GM18526 (cell line): Measurements from ENCODE around the gene KAZN.

Source experiments
- POLR2A ChIP-seq: IDR thresholded peaks from 3 replicates; pipeline ENCODE4 v1.6.1; 2011; ENCODE audit not compliant: insufficient read length; ENCODE audit errors: extremely low read depth

KAZN gene

GRCh38 chr1:14741532-14741931, 143.0 kb downstream of the KAZN start:
- TF ChIP-seq POLR2A: no peak

- no peak for TF ChIP-seq POLR2A
Measured at GRCh38 chr1:14742181-14742980, 143.9 kb downstream of the KAZN start.

GRCh38 chr1:14743368-14743767, 144.9 kb downstream of the KAZN start:
- no peak for TF ChIP-seq POLR2A

GRCh38 chr1:14745001-14745720, 146.7 kb downstream of the KAZN start:
- no peak for TF ChIP-seq POLR2A

GRCh38 chr1:14745789-14746188, 147.3 kb downstream of the KAZN start:
- TF ChIP-seq POLR2A: no peak

- no peak for TF ChIP-seq POLR2A
Measured at GRCh38 chr1:14746393-14746792, 147.9 kb downstream of the KAZN start.

- no peak for TF ChIP-seq POLR2A
Measured at GRCh38 chr1:14748151-14748550, 149.7 kb downstream of the KAZN start.

- no peak for TF ChIP-seq POLR2A
Measured at GRCh38 chr1:14748977-14749376, 150.5 kb downstream of the KAZN start.

GRCh38 chr1:14750490-14750889, 152.0 kb downstream of the KAZN start:
- TF ChIP-seq POLR2A: no peak

GRCh38 chr1:14755518-14756252, 157.2 kb downstream of the KAZN start:
- TF ChIP-seq POLR2A: no peak

GRCh38 chr1:14756589-14757285, 158.3 kb downstream of the KAZN start:
- TF ChIP-seq POLR2A: no peak

- TF ChIP-seq POLR2A: no peak
Measured at GRCh38 chr1:14757286-14757625, 158.8 kb downstream of the KAZN start.

- TF ChIP-seq POLR2A: no peak
Measured at GRCh38 chr1:14759042-14759818, 160.7 kb downstream of the KAZN start.

- no peak for TF ChIP-seq POLR2A
Measured at GRCh38 chr1:14759843-14760242, 161.4 kb downstream of the KAZN start.

GRCh38 chr1:14760780-14761179, 162.3 kb downstream of the KAZN start:
- no peak for TF ChIP-seq POLR2A
